DLD1 (cell line): ENCODE data around the gene NXN.
"Not testable (repeated sequence)": the region's sequence is repeated elsewhere in the genome, so short reads cannot be mapped to it uniquely, and the experiment has no call there.

Experiments
- in situ Hi-C: cut with HindIII; loops from 2 replicates; pipeline ENCODE4 v1.10.0; 2017; ENCODE audit warnings: low sequenced_read_pairs

The NXN gene

DNA sequence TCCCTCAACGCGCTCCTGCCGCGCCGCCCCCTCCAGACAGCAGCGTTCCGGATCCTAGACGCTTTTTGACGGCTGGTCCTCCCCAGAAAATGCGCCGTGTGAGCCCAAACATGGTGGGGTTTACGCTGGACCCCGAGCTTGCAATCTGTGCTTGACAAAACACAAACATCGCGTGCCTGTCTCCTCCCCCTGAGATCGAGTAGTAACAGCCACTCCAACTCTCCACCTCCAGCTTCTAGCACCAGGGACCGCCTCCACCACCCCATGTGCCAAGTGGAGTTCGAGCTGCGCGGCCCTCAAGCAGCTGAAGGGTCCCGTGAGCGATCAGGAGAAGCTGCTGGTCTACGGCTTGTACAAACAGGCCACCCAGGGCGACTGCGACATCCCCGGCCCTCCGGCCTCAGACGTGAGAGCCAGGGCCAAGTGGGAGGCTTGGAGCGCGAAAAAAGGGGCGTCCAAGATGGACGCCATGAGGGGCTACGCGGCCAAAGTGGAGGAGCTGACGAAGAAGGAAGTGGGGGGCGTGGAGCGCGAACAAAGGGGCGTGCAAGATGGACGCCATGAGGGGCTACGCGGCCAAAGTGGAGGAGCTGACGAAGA lies 226.9 kb downstream of the NXN start:
- in situ Hi-C loops = no loop called here

DNA sequence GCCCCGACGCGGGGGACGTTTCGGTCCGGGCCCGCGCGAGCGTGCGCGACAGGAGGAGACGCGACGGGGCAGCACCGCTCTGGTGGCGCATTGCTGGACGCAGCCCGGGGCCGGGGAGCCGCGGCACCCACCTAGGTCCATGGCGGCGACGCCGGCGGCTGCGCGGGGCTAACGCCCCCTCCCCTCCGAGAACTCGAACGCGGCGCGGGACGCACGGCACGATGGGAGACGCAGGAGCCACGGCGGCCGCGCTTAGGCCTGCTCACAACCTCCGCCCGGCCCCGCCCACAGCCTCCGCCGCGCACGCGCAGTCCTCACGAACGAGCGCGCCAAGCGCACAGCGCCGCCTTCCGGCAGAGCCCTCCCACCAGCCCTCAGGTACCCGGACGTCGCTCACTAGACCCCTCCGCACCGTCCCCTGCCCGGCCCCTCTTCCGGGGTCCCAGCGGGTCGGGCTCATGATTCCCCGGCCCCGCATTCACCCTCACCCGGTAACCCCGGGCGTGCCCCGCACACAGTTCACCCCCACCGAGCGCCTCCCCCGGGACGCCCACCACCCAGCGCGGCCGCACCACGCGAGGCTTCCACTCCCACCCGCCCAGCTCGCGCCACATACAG lies 227.5 kb downstream of the NXN start, which contains the start of gene GEMIN4:
Gene GEMIN4 (minus strand): TSS at position 263 of the 618 bp plus-strand sequence. CDS start 122 bp downstream, at position 141.
- in situ Hi-C loops = no loop called here

DNA sequence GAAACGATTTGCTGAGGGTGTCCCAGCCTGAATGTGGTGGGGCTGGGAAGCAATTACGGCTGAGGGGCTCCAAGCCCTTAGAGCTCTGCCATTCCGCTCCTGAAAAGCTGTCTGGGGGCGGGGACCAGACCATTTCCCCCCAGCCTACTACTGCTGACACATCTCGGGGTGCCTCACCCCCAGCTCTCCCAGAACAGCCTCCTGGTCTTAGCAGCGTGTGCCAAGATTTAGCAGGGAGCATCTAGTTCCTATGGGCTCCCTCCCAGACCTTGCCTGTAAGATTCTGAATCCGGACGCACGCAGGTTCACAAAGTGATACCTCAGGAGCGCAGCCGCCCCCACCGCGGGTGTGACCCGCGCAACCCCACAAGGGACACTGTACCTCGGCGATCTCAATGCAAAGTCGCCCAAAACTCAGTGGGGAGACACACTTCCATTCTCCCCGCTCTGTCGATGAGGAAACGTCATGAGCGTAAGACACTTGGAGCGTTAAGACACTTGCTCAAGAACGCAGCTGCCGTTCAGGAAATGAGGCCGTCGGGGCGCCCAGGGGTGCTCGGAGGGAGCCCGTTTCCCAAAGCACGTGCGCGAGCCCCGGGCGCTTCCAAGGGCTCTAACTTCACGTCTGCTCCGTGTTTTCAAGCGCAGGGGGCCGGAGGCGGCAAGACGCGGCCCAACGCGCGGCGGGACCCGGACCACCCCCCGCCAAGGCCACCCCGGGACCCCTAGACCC lies 228.1 kb downstream of the NXN start:
- in situ Hi-C loops = no loop called here

GRCh38 chr17:750431-751037 lies 229.0 kb downstream of the NXN start:
- in situ Hi-C loops = no loop called here

DNA sequence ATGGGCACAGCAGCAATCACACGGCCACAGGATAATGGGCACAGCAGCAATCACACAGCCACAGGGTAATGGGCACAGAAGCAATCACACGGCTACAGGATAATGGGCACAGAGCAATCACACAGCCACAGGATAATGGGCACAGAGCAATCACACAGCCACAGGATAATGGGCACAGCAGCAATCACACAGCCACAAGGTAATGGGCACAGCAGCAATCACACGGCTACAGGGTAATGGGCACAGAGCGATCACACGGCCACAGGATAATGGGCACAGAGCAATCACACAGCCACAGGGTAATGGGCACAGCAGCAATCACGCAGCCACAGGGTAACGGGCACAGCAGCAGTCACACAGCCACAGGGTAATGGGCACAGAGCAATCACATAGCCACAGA lies 230.2 kb downstream of the NXN start:
- in situ Hi-C loops = not testable (repeated sequence)
